NCI-H2081 (cell line): Measurements from ENCODE around the gene ANKIB1.
"Not testable (repeated sequence)": the region's sequence is repeated elsewhere in the genome, so short reads cannot be mapped to it uniquely, and the experiment has no call there.

Experiments used
- DNase-seq, 2 experiments: peaks; one replicate each; lab custom pipeline; 2025; lab: John Stamatoyannopoulos, UW

ANKIB1 gene, protein sequence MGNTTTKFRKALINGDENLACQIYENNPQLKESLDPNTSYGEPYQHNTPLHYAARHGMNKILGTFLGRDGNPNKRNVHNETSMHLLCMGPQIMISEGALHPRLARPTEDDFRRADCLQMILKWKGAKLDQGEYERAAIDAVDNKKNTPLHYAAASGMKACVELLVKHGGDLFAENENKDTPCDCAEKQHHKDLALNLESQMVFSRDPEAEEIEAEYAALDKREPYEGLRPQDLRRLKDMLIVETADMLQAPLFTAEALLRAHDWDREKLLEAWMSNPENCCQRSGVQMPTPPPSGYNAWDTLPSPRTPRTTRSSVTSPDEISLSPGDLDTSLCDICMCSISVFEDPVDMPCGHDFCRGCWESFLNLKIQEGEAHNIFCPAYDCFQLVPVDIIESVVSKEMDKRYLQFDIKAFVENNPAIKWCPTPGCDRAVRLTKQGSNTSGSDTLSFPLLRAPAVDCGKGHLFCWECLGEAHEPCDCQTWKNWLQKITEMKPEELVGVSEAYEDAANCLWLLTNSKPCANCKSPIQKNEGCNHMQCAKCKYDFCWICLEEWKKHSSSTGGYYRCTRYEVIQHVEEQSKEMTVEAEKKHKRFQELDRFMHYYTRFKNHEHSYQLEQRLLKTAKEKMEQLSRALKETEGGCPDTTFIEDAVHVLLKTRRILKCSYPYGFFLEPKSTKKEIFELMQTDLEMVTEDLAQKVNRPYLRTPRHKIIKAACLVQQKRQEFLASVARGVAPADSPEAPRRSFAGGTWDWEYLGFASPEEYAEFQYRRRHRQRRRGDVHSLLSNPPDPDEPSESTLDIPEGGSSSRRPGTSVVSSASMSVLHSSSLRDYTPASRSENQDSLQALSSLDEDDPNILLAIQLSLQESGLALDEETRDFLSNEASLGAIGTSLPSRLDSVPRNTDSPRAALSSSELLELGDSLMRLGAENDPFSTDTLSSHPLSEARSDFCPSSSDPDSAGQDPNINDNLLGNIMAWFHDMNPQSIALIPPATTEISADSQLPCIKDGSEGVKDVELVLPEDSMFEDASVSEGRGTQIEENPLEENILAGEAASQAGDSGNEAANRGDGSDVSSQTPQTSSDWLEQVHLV

DNA sequence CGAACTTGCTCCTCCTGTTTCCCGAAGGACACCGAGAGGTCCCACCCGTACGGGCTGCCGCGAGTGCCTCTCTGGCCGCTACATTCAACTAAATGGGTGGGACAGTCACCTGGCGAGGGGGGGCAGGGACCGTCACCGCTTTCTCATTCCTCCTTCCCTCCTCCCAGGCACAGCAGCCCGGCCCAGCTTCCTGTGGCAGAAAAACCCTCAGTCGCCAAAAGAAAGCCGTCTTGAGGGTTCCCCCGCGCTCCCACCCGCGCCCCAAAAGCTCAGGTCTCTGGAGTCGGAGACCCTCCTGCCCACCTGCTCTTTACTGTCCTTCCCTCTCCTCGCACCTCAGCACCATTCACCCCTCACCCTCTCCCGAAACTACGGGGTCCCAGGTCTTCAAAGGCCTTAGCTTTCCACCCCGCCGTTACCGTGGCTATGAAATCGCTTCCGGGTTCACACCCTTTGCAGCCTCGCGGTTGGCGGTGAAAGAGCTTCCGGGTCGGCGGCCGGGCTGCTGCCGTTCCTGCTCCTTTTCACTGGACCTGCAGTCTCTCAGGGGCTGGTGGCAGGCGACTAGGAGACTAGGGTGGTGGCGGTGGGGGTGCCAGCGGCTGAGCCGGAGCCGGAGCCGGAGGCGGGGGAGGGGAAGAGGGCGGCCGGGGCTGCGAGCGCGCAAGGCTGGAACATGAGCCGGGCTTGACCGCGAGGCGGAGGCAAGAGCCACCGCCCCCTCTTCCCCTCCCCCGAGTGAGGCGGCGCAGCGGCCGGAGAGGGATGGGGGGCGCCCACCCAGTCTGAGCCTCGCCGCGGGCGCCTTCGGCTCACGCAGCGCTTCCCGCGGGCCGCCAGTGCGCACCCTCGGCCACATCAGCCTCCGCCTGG lies at the start of gene ANKIB1, which contains the start of gene KRIT1:
Gene ANKIB1, plus strand, starts transcription at position 488 of the 873 bp plus-strand sequence. CDS start 49,005 bp downstream, outside the sequence.
Gene KRIT1, minus strand, starts transcription at position 428 of the 873 bp plus-strand sequence. CDS start 3,779 bp downstream, outside the sequence.
- DNase-seq, result peak; percentile 84 to 91

DNA sequence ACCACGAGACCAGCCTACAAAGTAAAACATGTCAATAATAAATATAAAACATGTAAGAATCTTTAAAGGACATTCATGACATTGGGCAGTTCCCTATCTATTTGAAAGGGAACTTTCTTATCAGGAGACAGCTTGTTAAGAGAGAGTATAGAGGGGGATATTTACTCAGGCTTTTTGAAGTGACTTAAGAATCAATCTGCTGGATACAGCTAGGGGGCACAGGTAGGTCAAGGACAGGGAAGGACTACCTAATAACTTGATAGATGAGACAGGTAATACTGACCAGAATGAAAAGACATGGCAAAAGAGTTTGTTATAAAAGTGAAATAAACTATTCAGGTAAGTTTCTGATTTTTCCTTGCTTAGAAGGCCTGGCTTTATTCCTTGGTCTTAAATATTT lies 45.0 kb upstream of the ANKIB1 start:
- DNase-seq, result no peak

DNA sequence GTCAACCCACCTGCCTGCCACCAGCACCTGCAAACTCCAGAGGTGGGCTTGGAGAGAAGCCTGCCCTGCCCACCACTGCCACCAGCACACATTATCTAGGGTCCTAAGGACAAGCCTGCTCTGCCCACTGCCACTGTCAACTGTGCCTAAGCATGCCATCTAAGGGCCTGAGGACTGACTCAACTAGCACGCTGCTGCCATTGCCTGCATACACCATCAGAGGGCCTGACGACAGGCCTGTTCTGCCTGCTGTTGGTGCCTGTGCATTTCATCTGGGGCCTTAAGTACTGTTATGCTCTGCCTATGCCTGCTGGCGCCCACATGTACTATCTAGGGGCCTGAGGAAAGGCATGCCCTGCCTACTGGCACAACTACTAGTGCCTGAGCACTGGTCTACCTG lies 39.8 kb upstream of the ANKIB1 start:
- DNase-seq, result no peak

DNA sequence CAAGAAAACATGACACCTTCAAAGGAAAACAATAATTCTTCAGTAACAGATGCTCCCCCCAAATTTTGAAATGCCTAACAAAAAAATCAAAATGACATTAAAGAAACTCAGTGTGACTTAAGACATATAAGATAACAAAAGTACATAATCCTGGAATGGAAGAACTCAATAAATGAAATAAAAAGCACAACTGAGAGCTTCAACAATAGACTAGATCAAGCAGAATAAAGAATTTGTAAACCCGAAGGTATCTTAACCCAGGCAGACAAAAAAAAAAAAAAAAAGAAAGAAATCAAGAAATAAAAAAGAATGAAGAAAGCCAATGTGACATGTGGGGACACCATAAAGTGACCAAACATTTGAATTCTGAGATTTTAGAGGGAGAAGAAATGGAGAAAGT lies 39.1 kb upstream of the ANKIB1 start:
- no peak for DNase-seq

DNA sequence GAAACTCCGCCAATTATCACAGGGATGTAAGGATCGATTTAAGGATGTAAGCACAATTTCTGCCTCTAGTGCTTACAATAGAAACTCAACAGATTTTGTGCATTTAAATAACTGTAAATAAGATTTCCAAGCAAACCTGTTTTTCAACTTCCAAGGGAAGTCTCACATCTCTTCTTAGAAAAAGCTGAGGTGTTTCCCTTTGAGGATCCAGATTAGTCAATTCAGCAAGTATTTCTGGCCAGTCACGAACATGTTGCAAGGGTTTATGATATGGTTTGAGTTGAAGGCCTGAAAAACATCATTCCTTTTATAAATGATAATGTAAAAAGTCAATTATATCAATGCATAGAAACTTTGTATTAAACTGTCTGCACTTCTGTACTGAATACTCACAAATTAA lies 24.0 kb upstream of the ANKIB1 start:
- DNase-seq, result no peak

DNA sequence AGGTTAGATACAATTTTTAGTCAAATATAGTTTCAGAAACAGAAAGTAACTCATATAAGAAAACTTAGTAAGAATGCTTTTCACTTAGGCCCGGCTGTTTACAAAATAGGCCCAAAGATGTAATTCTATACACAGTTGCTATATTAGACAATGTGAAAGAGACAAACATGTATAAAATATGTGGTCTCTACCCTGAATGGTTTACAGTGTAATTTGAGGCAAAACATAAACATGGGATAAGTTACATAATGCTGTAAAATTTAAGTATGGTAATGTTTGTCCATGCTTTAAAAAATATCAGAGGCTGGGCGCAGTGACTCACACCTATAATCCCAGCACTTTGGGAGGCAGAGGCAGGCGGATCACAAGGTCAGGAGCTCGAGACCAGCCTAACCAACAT lies 18.8 kb upstream of the ANKIB1 start:
- DNase-seq, result no peak

DNA sequence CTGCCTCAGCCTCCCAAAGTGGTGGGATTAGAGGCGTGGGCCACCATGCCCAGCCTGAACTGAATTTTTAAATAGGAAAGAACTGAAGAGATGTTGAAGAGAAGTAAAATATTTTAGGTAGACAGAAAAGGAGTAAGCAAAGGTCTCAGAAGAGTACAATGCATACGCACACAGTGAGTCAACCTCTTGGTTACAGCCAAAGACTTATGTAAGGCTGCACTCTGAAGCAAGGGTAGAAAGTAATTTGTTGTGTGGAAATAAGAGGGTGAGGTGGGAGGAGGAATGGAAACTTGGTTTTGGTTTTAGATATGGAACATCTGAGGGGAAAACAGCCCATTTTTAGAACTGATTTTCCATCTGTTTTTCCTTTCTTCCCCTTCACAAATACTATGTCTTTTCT lies 17.7 kb upstream of the ANKIB1 start:
- no peak for DNase-seq

DNA sequence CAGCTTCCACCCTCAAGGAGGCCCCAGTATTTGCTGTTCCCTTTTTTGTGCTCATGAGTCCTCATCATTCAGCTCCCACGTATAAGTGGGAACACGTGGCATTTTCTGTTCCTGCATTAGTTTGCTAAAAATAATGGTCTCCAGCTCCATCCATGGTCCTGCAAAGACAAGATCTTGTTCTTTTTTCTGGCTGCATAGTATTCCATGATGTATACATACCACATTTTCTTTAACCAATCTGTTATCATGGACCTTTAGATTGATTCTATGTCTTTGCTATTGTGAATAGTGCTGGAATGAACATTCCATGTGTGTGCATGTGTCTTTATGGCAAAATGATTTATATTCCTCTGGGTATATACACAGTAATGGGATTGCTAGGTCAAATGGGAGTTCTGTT lies 17.0 kb upstream of the ANKIB1 start:
- no peak for DNase-seq

DNA sequence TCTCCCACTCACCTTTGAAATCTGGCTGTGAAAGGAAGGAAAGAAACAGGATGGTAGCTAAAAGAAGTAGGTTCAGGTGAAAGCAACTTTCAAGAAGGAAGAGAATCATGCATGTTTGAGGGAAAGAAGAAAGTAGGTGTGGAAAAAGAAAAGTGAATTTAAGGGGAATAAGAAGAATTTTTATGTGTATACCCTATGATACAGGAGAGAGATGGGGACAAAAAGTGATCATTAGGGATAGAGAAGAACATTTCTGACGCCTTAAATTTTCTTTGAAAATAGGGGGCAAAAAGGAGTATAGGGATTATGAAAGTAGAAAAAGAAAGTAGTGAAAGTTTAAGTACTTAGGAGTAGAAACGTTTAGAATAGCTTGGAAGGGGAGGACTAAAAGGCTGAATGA lies 15.2 kb upstream of the ANKIB1 start:
- no peak for DNase-seq

DNA sequence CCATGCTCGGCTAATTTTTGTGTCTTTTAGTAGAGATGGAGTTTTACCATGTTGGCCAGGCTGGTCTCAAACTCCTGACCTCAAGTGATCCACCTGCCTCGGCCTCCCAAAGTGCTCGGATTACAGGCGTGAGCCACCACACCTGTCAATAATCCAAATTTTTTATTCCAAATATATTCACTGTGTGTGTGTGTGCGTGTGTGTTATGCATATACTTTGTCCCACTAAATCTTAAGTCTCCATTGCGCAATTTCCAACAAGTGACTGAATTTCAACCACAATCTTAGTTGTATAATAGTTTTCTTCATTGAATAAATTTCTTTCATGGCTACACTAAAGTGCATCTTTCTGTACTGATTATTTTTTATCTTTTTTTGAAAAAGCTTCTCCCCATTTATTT lies 2.8 kb upstream of the ANKIB1 start:
- no peak for DNase-seq

DNA sequence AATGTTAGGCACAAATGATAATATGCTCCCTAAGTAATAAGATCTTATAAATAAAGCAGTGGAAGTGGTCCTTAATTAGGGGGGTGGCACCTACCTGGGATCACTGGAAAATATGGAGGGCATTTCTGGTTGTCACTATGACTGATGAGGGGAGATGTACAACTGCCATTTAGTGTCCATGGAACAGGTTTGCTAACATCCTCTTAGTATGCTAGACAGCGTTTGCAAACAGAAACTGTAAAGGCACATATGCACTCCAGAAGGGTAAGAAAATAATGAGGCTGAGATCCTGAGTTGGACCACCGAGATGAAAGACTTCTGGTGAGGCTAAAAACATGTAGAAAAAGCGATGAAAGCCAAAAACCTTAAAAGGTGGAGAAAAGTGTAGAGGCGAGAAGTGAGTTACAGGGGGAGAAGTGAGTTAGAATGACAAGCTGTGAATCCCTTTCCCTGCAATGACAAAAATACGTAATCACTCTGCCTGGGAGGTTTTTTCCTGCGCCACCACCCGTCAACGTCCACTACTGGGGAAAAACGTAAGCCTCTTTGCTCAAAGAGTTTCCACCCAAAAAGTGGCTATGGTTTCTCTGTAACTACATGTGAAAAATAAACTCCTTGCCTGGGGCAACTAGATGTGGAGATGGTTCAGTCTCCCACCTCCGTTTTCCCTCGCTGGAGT lies 827 bp upstream of the ANKIB1 start:
- DNase-seq, result peak in 1 of 2 experiments; percentile 58

DNA sequence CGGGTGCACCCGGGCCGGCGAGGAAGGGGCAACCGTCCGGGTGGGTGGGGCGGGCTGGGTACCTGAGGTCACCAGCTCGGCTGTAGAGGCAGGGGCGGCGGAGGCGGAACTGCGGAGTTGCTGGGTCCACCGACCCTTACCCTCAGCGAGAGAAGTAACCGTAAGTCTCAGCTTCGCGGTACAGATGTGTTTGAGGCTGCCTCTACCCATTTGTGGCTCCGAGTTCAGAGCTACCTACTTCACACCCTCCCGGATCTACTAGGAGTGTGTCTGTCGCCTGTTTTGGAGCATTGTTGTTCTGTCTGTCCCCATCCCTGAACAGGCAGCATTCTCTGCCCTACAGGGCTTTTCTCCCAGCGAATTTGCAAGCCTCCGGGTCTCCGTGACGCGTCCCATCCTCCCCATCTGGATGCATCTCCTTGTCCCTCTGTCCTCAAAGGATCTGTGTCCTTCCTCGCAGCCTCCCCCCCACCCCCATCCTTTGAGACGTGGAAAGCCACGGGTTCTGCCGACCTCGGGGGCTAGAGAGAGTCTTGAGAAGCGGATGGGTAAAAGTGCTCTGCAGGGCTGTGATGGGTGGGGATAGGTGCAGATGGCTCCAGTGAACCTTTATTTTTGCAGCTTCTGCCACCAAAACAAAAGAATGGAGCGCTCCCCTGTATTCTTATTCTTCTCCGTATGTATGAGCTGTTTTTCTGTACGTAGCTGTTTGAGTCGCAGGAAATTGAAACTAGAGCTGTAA lies 757 bp downstream of the ANKIB1 start:
- DNase-seq, result peak; percentile 35 to 53

DNA sequence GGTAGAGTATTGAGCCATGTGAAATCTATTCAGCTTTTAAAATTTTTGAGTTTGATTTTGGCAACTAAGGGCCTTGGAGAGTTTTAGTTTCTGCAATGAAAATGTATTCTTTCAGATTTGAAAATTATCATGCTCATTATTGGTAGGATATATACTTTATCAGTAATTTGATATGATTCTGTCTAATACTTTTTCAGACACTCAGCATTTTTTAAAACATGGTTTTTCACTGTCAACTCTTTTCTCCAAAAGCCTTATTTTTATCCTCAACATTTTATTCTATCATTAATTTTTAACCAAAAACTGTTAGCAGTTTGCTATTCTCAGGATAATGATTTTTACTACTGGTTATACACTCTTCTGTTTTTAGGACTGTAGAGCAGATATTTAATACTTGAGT lies 4.8 kb downstream of the ANKIB1 start:
- no peak for DNase-seq

DNA sequence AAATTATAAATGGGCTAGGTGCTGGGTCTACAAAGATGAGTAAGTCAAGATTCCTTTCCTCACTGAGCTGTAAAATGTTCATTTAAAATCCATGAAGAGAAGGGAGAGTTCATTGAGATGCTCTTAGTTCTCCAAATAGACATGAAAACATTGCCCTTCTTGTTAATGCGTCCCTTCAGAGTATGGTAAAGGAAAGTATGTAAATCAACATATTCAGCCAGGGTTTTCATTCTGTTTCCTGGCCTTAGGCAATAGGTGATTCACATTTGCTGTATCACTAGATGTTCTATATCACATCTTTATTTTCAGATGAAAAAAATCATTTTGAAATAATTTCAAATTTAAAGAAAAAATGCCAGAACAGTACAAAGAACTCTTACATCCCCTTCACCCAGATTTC lies 5.4 kb downstream of the ANKIB1 start:
- DNase-seq, result no peak

DNA sequence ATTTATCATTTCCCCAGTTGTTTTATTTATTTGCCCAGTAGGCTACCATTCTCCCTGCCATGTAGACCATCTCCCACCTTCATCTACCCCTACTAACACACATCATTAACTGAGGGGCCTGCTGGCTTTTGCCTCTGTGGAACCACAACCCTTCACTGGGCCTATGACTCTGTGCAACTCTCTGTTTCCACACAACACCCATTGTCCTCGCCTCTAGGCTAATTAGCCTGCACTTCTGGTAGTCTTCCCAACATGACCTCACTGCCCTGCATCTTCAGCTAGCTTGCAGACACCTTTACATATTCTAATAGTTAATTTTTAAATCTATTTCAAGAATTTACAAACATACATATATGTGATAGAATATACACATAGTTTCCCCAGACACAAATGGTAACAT lies 7.5 kb downstream of the ANKIB1 start:
- no peak for DNase-seq

DNA sequence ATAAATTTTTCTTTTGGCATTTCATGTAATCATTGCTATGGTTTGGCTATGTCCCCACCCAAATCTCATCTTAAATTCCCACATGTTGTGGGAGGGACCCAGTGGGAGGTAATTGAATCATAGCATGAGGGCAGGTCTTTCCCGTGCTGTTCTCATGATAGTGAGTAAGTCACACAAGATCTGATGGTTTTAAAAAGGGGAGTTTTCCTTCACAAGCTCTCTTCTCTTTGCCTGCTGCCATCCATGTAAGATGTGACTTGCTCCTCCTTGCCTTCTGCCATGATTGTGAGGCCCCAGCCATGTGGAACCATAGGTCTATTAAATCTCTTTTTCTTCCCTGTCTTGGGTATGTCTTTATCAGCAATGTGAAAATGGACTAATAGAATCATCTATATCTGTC lies 9.0 kb downstream of the ANKIB1 start:
- DNase-seq, result not testable (repeated sequence)

DNA sequence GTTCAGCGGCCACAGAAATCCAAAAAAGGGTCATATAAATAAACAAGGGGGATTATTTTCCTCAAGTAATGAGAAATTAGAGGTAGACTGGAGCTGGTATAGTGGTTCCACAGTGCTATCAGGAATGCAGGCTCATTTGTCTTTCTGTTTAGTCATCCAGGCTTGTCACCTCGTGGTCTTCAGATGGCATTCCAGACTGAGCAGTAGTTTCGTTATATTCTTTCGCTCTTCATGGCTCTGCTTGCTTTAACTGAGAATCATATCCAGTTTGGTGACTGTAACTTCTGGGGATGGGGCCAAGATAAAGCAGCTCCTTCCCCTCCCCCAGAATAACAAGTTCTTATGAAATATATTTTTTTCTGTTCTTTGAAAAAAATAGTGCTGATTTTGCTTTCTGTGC lies 9.5 kb downstream of the ANKIB1 start:
- no peak for DNase-seq

DNA sequence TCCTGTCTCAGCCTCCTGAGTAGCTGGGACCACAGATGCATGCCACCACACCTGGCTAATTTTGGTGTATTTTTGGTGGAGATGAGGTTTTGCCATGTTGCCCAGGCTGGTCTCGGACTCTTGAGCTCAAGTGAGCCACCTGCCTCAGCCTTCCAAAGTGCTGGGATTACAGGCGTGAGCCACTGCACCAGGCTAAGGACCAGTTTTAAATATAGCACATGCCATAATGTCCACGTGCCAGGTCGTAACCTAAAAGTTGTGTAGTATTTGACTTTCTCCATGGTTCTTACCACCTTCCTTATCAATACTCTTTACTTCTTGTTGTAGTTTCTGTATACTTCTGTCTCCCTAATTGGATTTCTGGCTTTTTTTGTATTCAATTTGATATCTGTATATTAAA lies 13.3 kb downstream of the ANKIB1 start:
- DNase-seq, result no peak

DNA sequence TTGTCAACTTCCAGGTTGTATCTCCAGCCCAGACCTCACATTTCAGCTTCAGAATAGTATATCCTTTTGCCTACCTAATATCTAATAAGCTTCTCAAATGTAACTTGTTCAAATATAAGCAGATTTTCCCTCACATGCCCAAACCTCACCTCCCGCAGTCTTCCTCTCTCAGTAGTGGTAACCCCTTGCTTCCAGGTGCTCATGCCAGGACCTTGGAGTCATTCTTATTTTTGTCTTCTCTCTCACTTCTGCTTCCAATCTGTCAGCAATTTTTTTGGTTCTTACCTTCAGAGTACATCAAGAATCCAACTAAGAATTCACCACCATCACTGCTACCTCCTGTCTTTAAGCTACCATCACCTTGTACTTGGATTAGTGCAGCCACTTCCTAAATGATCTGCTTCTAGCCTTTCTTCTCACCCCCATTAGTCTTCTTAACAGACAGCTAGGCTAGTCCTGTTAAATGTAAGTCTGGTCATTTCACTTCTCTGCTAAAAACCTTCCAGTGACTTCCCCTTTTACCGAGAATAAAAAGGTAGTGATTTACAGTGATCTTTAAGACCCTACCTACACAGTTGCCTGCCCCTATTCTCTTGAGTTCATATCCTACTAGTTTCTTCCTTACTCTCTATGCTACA lies 14.0 kb downstream of the ANKIB1 start:
- no peak for DNase-seq
